ENCODE measurements around the gene MDH1.
"Not testable (repeated sequence)": the region's sequence is repeated elsewhere in the genome, so short reads cannot be mapped to it uniquely, and the experiment has no call there.

MDH1 gene

DNA sequence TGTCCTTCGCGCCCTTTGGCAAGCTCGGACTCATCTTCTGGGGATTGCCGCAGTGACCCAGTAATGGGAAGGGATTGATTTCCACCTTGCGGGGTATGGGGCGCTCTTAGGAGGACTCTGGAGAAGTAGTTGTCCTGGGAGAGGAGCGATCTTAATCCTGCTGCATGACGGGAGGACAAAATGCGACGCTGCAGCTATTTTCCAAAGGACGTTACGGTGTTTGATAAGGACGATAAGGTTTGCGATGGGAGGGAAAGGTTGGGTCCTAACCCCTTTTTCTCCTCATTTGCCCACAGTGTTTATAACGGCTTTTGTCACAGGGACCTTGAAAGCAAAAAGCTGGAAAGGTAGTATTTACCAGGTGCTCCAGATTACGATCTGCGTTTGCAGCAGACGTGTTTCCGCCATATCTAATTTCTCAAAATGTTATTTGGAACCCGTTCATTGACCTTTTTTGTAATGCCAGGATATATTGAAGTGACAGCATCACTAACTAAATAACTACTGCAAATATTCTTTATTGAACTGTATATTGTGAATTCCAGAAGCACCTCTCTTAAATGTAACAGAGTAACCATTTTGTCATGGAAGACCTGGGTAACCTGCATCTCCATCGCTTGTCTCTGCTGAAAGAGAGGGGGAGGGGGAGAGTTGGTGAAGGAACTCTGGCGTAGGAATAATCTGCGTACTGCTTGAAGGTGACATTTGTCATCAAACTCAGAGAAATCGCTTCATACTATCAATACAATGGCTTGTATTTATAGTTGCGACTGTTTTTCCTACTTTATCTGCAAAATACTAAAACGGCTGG is 590 bp downstream of the MDH1 start:
- DNase-seq = no peak

DNA sequence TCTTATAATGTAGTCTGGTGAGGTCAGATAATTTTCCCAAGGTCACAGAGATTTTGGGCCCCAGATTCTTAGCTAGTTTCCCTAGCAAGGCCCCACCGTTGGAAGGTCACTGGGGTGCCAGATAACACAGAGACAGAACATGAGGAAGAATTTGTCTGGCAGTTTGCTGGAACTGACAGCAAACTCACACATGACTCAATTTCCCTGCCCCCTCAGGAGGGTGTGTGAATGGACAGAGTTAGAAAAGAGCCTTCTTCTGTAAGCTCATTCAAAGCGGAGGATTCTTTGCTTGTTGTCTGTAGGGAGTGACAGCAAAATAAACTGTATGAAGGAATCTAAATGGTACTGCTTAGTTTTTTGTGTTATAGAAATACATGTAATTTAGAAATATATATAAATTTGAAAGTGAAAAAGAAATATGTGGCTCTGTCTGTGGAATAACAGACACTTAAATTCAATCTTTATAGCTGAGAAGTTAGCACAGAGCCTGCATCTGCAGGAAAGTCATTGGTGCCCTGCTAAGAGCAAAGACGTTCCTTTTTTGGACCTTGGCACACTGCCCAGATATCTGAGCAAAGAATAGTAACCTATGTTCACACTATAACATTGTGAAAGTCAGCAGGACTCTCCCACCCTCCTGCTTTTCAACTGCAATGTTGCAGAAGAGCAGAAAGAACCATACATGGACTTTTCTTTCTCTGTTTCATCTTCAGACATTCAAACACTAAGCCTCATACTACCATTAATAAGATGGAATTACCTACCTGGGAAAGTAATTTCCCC is 2.1 kb downstream of the MDH1 start:
- no peak for DNase-seq

GRCh38 chr2:63591566-63592175 is 2.9 kb downstream of the MDH1 start:
- no peak for DNase-seq

DNA sequence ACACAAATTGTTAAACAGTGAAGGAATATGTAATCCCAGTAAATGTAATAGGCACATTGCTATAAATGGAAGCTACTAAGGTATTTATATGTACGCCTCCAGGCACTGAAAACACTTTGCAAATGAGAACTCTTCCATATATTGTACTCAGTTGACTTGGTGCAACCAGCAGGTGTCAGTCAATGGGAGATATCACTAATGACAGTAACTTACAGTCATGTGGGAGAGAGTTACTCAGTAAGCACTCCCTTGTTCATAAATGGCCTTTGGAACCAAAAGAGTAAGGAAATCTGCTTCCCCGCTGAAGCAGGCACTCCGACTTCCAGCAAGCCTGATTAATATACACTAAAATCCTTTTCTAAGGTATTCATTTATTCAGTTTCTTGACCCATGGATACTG is 5.9 kb downstream of the MDH1 start:
- DNase-seq = no peak

- no peak for DNase-seq
Measured at GRCh38 chr2:63596401-63596883, 7.7 kb downstream of the MDH1 start.

DNA sequence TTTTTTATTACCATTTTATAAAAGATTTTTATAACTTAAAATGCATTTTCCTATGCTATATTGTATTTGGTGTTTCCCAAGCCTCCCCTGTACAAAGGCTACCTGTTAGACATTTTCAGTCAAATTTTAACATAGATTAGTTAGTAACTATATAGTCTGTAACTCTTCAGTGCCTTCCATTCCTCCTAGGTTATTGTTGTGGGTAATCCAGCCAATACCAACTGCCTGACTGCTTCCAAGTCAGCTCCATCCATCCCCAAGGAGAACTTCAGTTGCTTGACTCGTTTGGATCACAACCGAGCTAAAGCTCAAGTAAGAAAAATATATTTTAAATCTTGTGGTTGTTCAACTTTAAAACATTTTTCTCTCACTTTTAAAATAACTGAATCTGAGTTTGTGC is 10.2 kb downstream of the MDH1 start:
- DNase-seq = no peak

- DNase-seq = no peak
Measured at GRCh38 chr2:63600881-63601460, 12.2 kb downstream of the MDH1 start.

DNA sequence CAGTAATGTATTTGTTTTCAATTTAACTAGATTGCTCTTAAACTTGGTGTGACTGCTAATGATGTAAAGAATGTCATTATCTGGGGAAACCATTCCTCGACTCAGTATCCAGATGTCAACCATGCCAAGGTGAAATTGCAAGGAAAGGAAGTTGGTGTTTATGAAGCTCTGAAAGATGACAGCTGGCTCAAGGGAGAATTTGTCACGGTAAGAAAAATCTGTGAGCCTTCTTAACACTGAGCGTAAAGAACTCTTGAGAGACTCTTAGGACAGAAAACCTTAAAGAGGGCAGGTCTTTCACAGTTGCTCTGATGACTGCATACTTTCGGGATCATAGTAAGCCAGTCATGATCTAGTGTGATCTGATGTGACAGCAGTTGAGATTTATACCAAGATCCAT is 15.9 kb downstream of the MDH1 start:
- DNase-seq = no peak

DNA sequence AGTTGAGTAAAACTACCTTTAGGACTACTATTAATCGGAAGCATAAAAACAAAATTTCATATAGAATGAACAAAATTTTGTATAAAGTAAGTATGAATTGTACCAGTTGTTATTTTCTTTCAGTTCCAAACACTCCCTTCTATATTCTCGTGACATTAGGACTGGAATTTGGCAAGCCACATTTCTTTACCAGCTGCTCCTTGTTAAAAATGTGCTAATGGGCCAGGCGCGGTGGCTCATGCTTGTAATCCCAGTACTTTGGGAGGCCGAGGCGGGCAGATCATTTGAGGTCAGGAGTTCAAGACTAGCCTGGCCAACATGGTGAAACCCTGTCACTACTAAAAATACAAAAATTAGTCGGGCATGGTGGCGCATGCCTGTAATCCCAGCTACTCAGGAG is 20.1 kb downstream of the MDH1 start:
- DNase-seq = not testable (repeated sequence)

DNA sequence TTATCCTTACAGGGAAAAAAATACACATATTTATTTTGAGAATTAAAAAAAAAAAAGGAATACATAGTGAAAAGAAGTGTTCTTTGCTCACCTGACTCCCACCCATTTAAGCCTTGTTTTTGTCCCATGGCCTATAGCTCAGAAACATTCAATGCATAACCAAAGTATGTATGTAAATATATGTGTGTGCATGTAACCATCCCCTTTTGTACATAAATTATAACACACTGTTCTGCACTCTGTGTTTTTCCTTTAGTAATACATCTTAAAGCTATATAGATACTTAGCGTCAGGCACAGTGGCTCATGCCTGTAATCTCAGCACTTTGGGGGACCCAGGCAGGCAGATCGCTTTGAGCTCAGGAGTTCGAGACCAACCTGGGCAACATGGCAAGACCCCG is 21.8 kb downstream of the MDH1 start:
- DNase-seq = no peak

- no peak for DNase-seq
Measured at GRCh38 chr2:63613391-63613901, 24.7 kb downstream of the MDH1 start.

GRCh38 chr2:63614448-63614968 is 25.7 kb downstream of the MDH1 start:
- DNase-seq = no peak

DNA sequence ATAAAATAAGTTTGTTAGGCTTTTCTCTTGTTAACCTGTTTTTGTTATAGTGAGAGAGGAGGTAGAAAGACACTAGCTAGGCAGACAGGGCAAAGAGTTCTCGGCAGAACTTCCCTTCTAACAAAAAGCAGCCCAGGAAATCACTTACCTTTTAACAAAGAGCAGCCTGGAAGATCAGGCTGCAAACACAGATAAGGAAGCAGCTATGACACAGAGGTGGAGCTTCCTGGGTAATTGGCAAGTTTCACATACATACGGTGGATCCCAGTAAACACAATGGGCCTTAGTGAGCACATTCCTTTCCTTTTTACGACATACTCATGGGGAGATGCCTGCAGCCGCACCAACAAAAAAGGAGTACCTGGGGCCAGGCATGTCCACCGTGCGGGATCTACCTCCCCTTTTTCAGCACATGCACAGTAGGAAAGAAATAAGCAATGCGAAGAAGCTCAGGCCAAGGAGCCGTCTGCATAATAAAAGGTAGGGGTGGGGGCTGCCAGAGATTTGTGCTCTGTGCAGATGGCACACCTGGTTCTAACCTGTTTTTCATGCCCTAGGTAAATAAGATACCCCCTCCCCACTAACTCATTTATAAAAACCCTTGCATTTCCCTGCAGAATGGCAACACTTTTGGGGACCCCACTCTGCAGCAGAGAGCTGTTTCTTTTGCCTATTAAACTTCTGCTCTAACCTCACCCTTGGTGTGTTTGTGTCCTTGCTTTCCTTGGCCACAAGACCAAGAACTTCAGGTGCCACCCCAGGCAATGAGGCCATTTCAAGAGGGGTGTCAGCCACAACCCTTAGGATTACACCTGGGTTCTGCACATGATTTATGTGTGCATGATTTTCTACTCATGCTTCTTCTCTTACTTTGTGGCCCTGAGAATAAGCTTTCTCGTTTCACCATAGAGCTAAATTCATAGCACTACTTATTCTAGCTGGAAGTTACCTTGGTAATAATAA is 26.5 kb downstream of the MDH1 start:
- no peak for DNase-seq

GRCh38 chr2:63617366-63617765 is 28.6 kb downstream of the MDH1 start:
- DNase-seq = no peak

DNA sequence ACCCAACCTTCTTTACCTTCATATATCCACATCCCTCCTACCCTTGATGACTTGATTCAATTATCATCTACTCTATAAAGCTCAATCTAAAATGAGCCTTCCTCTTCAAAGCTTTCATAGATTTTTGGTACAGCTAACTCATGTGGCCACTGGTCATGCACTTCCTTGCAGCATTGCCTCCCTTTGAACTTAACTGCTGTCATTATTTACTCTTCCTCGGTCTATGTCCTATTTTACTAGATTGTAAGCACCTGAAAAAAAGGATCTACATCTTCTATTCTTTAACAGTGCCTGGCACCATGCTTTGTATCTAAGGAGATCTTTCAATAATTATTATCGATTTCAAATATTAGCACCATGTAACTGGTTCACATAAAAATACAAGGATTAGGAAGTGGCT is 30.6 kb downstream of the MDH1 start:
- DNase-seq = no peak

DNA sequence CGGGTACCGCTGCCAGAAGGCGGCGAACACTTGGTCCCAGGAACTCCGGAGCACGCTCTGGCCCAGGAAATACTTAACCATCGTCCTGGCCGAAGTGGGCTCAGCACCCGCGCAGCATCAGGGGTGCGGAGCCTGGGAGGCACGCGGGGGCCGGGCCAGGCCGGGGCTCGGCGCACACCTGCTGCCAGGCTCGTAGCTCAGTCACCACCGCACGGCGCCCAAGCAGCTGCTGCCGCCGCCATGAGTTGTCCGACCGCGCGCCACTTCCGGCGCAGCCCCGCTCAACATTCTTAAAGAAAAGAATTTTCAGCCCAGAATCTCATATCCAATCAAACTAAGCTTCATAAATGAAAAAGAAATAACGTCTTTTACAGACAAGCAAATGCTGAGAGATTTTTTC is 34.0 kb downstream of the MDH1 start:
- no peak for DNase-seq

DNA sequence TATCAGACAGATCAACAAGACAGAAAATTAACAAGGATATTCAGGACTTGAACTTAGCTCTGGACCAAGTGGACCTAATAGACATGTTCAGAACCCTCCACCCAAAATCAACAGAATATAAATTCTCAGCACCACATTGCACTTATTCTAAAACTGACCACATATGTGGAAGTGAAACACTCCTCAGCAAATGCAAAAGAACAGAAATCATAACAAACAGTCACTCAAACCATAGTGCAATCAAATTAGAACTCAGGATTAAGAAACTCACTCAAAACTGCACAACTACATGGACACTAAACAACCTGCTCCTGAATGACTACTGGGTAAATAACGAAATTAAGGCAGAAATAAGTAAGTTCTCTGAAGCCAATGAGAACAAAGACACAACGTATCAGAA is 35.0 kb downstream of the MDH1 start:
- not testable (repeated sequence) for DNase-seq

DNA sequence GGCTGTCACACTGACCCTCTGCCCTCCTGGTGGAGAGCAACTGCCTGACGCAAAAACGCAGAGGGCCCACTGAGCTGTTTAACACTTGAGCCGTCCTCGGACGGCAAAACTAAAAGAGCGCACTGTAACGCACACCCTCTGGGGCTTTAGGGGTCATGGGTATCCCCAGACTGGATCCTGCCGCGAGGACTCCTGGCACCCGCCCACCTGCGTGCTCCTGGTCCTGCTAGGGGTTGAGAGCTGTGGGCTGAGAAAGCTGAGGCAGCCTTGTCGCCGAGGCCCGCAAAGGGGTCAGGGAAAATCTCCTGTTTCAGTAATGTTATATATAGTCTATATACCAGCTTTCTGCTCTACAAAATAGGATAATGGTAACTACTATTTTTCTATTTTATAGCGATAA is 39.1 kb downstream of the MDH1 start:
- DNase-seq = no peak

DNA sequence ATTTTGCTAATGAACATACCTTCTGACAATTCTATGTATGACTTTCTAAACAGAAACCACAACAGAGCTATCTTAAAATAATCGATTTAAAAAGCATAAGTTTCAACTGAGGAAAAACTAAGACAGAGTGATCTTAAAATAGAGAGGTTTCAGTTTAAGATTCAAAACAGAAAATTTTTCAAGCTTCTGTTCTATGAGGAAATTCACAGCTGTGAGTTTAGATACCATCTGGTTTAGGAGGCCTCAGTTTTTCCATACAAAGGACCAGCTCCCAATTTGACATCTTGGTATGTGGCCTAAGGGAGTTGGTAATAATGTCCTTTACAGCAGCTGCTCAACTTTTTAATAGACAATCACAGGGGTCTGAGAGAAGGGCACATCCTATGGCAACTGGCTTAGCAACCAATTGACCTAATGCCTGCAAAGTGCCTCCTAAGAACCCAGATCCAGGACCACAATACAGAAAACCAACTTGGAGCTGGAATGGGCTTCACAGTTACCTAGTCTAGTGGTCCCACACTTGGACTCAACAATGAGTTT is 39.7 kb downstream of the MDH1 start:
- no peak for DNase-seq

GRCh38 chr2:63631501-63631900 is 42.7 kb downstream of the MDH1 start:
- no peak for DNase-seq

DNA sequence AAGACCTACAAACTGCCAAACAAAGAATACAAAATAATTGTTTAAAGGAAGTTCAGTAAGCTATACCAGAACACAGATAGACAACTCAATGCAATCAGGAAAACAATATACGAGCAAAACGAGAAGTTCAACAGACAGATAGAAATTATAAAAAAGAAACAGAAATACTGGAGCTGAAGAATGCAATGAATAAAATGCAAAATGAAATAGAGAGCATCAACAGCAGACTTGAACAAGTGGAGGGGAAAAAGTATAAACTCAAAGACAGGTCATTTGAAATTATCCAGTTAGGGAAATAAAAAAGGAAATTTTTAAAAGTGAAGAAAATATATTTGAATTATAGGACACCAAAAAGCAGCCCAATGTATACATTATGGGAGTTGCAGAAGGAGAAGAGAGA is 43.6 kb downstream of the MDH1 start:
- DNase-seq = no peak

Measured in activated naive CD4-positive, alpha-beta T cell treated with Interleukin-2 at 50 U/mL for 16 hours (primary cell).